ENCODE data around the gene PSMA5. TPM values are rescaled to one million over a fixed set of nuclear protein-coding genes. Genes with fewer than 3 reads are reported as not detected.
A peak's percentile ranks its signal among the peaks of the same experiment; 100 is the strongest.

The PSMA5 gene
- total RNA-seq, 4 donors from 2014 or later = 29.7 to 69.3 (median 50.4) TPM

DNA sequence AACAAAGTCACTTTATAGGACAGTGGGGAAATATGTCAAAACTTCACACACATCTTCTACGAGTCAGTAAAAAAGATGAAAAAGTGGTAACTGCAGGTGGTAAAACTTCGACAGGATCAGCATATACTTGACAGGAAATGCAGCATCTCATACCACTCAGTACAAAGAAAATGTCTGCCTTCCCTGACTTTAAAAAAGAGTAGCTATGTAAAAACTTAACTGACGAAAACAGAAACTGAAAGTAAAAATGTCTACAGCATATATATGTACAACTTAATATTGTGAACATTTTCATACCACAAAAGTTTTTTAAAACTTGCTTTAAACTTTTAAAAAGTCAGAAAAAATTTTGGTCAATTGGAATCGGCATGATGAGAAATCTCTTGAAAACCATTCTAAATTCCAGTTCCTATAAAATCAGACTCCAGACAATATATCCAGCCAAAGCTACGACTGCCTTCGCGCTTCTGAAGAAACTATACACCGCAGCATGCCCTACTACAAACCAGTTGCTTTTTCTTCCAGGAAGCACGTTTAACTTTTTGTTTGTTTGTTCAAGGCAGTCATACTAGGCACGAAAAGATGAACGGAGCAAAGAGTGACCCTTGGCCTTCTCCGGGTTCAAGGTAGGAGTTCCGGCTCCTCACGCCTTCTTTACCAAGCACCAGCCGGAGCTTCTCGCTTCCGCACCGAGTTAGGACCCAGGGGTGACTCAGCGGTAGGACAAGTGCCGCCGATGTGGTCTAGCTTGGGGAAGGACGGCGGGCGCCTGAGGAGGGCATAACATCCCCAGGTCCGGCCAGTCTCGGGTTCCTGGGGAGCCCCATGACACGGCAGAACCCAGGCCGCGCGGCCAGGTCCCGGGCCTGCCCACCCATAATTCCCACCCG lies 612 bp downstream of the PSMA5 start:
- Histone ChIP-seq H3K27ac (peak overlapping the region; percentile 76 to 96 (median 89)), H3K4me1 (peaks cover 0 to 25% (median 9%) of the 10 kb centered on the region in 4 donors), H3K36me3 (peaks cover 0 to 15% (median 0%) of the 10 kb centered on the region in 3 donors), H3K27me3 (no peaks in the 10 kb centered on the region), H3K4me3 (peak overlapping the region; percentile 53 to 91 (median 86)), H3K9me3 (no peaks in the 10 kb centered on the region)
- peak in 2 of 3 donors; percentile 50 to 79 for DNase-seq
- TF ChIP-seq CTCF (IDR thresholded peaks at IDR 0.05) (no peak), POLR2A (IDR thresholded peaks at IDR 0.05) (no peak)

GRCh38 chr1:109423498-109423897 lies 2.8 kb downstream of the PSMA5 start:
- no peak overlapping the region for H3K4me3 ChIP-seq
- DNase-seq = no peak
- H3K36me3 ChIP-seq = peaks cover 0 to 36% (median 0%) of the 10 kb centered on the region in 3 donors
- no peaks in the 10 kb centered on the region for H3K9me3 ChIP-seq
- peaks cover 0 to 25% (median 9%) of the 10 kb centered on the region in 4 donors for H3K4me1 ChIP-seq
- no peaks in the 10 kb centered on the region for H3K27me3 ChIP-seq
- no peak for TF ChIP-seq CTCF (IDR thresholded peaks at IDR 0.05)
- no peak for TF ChIP-seq POLR2A (IDR thresholded peaks at IDR 0.05)
- H3K27ac ChIP-seq = no peak overlapping the region

DNA sequence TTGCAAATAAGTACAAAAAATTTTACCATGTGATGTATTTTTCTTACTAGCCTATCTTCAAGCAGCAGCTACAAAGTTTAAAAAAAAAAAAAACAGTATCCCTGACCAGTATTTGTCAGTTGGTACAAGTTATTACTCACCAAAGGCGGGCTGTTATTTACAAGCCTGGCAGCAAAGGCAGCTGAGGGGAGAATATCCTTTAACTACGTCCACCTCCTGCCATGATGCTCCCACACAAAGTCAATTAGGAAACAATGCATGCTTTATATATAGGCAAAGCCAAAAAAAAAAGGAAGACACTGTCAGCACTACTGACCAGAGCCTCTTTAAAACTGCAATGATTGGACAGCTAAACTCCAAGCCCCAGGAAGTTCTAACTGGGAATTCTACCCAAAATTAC lies 13.7 kb downstream of the PSMA5 start:
- H3K4me1 ChIP-seq = no peaks in the 10 kb centered on the region
- H3K4me3 ChIP-seq = no peak overlapping the region
- peaks cover 0 to 94% (median 0%) of the 10 kb centered on the region in 3 donors for H3K36me3 ChIP-seq
- TF ChIP-seq POLR2A (IDR thresholded peaks at IDR 0.05) = no peak
- TF ChIP-seq CTCF (IDR thresholded peaks at IDR 0.05) = no peak
- DNase-seq = no peak
- no peaks in the 10 kb centered on the region for H3K9me3 ChIP-seq
- no peaks in the 10 kb centered on the region for H3K27me3 ChIP-seq
- no peak overlapping the region for H3K27ac ChIP-seq

- Histone ChIP-seq H3K4me3 (no peak overlapping the region), H3K4me1 (no peaks in the 10 kb centered on the region), H3K27me3 (no peaks in the 10 kb centered on the region), H3K9me3 (no peaks in the 10 kb centered on the region), H3K36me3 (peaks cover 0 to 70% (median 0%) of the 10 kb centered on the region in 3 donors), H3K27ac (no peak overlapping the region)
- TF ChIP-seq POLR2A (IDR thresholded peaks at IDR 0.05) (no peak), CTCF (IDR thresholded peaks at IDR 0.05) (no peak)
- DNase-seq = no peak
These were observed 21.4 kb downstream of the PSMA5 start for GRCh38 chr1:109404838-109405237.

GRCh38 chr1:109402025-109402424 lies 24.2 kb downstream of the PSMA5 start:
- no peak for TF ChIP-seq POLR2A (IDR thresholded peaks at IDR 0.05)
- no peak for TF ChIP-seq CTCF (IDR thresholded peaks at IDR 0.05)
- no peak overlapping the region for H3K4me3 ChIP-seq
- H3K4me1 ChIP-seq = peaks cover 0 to 11% (median 6%) of the 10 kb centered on the region in 4 donors
- H3K36me3 ChIP-seq = peaks cover 0 to 48% (median 0%) of the 10 kb centered on the region in 3 donors
- H3K9me3 ChIP-seq = no peaks in the 10 kb centered on the region
- no peaks in the 10 kb centered on the region for H3K27me3 ChIP-seq
- no peak overlapping the region for H3K27ac ChIP-seq
- DNase-seq = no peak

Measured in Peyer's patch (tissue), 4 donors.